ENCODE measurements around the gene KIF26B.

DNA sequence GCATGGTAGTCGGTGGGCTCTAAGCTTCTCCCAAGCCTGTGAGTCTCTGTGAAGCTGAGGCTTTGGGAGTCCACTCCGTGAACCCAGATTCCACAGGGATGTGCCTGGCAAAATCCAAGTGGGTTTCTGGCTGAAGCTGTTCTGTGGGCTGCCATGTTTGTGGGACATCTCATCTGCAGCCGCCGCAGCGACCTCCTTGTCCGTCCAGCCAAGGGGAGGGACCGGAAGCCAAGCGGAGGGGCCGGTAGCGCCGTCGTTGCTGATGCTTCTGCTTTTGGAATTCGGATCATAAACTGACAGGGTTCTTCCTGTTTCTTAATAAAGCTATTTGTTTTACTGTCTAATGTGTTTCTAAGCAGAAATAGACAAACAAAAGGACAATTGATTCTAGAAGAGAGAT lies 13.3 kb downstream of the KIF26B start:
- TF ChIP-seq, protein P1, sequence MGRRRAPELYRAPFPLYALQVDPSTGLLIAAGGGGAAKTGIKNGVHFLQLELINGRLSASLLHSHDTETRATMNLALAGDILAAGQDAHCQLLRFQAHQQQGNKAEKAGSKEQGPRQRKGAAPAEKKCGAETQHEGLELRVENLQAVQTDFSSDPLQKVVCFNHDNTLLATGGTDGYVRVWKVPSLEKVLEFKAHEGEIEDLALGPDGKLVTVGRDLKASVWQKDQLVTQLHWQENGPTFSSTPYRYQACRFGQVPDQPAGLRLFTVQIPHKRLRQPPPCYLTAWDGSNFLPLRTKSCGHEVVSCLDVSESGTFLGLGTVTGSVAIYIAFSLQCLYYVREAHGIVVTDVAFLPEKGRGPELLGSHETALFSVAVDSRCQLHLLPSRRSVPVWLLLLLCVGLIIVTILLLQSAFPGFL (CRISPR knock-in tag; IDR thresholded peaks at IDR 0.05; ENCODE audit: borderline replicate concordance) = no peak
- TF ChIP-seq IRF2 (CRISPR knock-in tag; IDR thresholded peaks at IDR 0.05; ENCODE audit: borderline replicate concordance, low read depth) = no peak
- no peak for TF ChIP-seq ESRRA (CRISPR knock-in tag; IDR thresholded peaks at IDR 0.05; ENCODE audit: borderline replicate concordance)
- TF ChIP-seq, protein P2, sequence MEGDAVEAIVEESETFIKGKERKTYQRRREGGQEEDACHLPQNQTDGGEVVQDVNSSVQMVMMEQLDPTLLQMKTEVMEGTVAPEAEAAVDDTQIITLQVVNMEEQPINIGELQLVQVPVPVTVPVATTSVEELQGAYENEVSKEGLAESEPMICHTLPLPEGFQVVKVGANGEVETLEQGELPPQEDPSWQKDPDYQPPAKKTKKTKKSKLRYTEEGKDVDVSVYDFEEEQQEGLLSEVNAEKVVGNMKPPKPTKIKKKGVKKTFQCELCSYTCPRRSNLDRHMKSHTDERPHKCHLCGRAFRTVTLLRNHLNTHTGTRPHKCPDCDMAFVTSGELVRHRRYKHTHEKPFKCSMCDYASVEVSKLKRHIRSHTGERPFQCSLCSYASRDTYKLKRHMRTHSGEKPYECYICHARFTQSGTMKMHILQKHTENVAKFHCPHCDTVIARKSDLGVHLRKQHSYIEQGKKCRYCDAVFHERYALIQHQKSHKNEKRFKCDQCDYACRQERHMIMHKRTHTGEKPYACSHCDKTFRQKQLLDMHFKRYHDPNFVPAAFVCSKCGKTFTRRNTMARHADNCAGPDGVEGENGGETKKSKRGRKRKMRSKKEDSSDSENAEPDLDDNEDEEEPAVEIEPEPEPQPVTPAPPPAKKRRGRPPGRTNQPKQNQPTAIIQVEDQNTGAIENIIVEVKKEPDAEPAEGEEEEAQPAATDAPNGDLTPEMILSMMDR (IDR thresholded peaks at IDR 0.05) = no peak
